Stimulated activated CD8-positive, alpha-beta memory T cell treated with anti-CD3 and anti-CD28 coated beads, Interleukin-7, amount 100 ng/mL, for 4 hours (primary cell): Measurements from ENCODE around the gene GALNT4.

ENCODE experiments used
- DNase-seq, 2 donors: peaks; one replicate each; pipeline ENCODE4 v3.0.0-alpha.2; 2020; ENCODE audit warnings: low read depth in 2 of 2

GALNT4 gene

DNA sequence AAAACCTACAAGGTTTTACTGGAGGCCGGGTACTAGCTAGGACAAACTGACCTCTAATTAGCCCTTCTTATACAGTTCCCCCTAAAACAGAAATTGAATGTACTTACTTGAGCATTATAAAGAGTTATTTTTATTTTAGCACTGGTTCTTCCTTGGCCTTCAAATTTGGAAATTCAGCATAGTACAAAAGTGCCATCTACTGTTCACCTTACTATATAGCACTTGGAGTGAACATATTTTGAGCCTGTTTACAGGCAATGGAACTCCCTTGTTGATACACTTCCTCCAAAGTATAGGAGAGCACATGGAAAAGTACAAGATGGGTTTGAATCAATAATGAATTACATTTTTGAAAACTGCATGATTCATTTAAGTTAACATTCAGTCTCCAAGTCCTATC is 5.1 kb upstream of the GALNT4 start:
- DNase-seq, result no peak

DNA sequence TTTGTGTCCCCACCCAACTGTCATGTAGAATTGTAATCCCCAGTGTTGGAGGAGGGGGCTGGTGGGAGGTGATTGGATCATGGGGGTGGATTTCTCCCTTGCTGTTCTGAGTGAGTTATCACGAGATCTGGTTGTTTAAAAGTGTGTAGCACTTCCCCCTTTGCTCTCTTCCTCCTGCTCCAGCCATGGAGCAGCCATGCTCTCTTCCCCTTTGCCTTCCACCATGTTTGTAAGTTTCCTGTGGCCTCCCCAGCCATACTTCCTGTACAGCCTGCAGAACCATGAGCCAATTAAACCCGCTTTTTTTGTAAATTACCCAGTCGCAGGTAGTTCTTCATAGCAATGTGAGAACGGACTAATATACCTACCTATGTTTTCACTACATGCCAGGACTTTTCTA is 3.8 kb upstream of the GALNT4 start:
- no peak for DNase-seq

DNA sequence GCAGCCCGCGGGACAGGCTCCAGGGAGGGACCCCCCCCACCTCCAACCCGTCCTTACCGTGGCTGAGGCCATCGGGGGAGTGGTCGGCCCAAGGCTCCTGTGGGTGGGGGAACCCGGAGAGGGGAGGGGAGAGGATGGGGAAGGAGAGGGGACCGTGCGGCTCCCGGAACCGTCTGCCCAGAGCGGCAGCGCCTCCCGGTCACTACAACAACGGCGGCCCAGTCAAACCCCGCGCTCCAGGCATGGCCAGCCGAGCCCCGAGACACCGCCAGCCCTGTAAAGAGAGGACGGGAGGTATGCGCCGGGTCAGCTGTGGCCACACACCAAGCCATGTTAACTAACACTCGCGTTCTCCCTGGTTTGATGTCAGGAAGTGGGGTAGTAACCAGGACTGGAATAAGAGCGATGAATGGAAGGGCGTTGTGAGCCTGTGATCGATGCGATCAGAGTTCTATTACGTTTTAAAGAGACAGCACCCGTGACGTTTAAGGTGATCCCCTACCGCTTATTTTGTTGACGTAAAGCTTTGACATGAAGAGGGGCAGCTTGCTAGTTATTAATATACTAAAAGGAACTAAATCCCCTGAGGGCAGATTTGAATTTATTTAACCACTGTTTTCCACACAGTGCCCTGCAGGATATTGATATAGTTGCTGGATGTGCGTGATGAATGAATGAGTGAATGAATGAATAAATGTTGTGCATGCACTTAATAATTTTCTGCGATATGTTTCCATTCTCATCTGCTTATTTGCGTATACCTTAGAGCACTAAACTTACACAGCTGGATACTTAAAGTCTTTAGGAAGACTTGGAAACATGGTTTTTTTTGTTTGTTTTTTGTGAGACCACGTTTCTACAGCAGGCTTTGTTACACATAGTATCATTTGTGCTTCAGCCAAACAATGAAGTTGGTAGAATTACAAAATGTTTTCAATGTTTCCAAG is 1.5 kb upstream of the GALNT4 start, which contains the start of gene POC1B:
POC1B (minus strand) TSS at position 224 of the 947 bp plus-strand sequence; CDS start at position 72, 152 bp downstream.
- peak; percentile 38 to 65 for DNase-seq

DNA sequence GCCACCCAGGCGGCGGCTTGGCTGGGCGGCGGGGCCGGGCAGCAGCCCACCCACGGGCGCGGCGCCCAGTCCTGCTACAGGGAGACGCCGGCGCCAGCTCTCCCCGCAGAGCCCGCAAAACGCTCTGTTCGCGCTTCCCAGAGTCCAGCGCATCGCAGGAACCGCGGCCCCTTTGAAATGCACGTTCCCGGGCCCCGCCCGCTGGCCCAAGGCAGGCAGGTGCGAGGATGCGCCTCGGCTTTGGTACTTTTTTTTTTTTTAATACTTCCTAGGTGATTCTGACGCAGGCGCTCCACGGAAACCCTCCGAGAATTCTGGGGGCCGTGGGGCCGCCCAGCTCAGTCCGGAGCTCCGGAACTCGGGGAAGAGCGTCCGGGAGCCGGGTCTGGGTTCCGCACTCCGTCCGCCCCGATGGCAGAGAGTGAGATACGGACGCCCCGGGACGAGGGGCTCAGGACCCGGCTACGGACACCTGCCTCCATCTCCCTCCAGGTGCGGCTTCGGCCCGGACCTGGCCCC is 768 bp upstream of the GALNT4 start:
- peak in 1 of 2 donors; percentile 30 for DNase-seq

DNA sequence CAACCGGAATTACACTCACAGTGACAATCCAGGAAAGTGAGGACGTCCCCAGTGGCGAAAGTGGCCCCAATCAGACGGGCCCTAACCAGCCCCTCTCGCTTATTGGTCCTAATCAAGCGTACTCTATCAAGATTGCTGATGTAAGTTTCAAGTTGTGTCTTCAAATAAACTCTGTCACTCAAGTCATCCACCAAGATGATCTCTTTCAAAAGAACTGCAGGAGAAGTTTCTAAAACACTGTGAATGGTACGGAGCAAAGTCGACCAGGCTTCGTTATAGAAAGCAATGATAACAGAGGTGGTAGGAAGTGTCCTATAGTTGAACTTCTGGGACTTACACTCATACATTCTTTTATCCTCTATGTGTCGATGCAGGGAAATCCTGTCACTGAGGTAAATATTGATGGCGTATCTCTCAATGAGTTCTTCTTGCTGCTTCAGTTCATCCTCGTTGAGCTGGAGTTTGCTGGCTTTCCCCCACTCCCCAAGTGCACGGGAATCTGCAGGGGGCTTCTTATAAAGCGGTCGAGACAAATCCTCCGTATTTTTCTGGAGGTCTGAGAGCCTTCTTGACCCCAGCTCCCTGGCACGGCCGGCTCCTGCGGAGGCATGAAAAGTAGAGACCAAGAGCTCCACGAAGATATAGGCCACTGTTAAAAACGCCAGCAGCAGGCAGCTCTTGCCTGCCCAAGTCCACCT is 604 bp downstream of the GALNT4 start:
- no peak for DNase-seq

DNA sequence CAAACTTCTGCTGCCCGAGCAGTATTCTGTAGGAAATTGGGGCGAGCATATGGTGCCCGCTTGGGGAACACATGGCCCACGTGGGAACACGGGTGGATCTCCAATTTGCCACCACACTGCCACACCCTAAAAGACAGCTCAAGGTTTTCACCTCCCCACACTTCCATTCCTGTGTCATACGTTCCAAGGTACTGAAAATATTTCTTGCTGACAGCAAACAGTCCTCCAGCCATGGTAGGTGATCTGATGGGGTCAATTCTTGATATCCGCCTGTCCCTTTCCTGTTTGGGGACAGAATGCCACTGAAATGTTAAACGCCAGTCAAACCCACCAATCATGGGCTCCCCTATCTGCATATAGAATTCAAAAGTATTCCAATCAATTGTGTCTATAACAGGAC is 1.2 kb downstream of the GALNT4 start:
- no peak for DNase-seq

DNA sequence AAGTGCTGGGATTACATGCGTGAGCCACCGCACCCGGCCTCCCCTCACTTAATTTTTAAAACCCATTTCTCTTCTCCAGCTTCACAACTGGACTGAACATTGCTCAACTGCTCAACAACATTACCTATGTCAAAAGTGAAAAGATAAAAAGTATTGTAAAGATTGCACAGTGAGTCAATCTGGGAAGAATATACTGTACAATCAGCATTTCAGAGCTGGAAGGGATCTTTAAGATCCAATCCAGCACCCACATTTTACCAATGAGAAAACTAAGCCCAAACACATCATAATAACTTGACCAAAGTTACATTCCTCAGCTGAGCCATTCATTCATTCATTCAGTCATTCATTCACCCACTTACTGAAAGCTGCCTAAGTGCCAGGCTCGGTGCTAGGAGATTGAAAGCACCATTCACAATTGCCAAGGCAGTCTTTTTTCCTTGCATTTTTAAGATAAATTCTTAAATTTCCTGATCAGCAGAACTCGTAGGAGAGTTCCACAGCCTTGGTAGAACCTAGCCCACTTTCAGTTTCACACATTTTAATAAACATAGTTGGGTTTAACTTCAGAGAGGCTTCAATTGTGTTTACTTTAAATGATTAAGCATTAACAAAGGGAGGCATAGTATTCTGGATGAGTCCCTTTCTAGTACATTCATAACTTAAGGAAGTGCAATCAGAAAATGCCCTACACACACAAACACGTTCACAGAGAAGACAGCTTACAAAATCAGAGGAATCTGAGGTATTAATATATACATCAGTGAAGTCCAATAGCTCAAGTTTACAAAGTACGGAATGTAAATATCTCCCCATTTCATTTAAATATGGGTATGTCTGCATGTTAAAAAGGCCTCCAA is 3.0 kb downstream of the GALNT4 start:
- no peak for DNase-seq

DNA sequence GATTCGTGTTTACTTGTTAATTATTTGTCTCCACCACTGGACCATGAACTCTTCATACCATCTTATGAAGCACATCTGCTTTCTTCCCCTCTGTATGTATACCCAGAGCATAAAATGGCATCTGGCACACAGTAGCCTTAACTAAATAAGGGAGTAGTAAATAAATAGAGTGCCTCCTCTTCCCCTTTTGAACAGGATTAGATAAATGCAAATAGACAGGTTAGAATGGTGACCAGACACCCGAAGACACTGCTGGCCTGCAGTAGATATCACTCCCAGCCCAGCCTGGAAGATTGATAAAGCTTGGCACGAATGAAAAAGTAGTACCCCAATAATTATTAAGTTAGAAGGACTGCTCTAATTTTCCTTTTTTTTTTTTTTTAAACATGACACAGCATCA is 6.9 kb downstream of the GALNT4 start:
- no peak for DNase-seq

DNA sequence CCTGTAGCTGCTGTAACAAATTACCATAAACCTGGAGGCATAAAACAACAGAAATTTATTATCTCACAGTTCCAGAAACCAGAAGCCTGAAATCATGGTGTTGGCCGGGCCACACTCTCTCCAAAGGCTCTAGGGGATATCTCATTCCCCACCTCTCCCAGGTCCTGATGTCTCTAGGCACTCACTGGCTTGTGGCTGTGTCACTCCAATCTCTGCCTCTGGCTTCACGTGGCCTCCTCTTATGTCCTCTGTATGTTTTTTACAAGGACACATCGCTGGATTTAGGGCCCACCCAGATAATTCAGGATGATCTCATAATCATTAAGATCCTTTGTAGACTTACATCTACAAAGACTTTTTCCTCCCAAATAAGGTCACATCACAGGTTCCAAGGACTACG is 8.0 kb downstream of the GALNT4 start:
- no peak for DNase-seq

DNA sequence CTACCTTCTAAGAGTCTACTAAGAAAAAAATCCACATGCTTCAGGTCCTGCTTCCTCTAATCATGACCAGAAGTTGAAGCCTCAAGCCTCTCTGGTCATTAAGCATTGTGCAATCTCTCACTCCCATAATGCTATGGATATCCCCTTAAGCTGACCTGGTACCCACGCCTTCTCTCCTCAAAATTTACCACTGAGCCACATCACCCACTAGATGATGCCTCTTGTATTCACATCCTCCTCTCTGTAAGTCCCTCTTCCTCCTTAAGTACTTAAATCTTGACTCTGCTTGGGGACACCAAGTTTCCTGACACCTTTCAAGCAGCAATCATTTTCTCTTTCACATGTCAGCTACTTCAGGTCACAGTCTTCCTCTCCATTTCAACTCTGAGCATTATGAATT is 9.8 kb downstream of the GALNT4 start:
- DNase-seq, result no peak

DNA sequence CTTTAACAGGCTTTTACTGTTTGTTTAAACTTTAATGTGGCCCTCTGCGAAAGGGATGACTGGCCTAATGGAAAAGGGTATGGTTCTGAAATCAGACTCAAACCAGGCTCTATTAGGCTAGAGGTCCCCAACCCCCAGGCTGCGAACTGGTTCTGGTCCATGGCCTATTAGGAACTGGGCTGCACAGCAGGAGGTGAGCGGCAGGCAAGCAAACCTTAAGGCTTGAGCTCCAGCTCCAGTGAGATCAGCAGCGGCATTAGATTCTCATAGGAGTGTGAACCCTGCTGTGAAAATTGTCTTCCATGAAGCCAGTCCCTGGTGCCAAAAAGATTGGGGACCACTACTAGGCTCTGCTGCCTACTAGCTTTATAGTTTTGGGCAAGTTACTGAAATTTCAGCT is 11.1 kb downstream of the GALNT4 start:
- no peak for DNase-seq

DNA sequence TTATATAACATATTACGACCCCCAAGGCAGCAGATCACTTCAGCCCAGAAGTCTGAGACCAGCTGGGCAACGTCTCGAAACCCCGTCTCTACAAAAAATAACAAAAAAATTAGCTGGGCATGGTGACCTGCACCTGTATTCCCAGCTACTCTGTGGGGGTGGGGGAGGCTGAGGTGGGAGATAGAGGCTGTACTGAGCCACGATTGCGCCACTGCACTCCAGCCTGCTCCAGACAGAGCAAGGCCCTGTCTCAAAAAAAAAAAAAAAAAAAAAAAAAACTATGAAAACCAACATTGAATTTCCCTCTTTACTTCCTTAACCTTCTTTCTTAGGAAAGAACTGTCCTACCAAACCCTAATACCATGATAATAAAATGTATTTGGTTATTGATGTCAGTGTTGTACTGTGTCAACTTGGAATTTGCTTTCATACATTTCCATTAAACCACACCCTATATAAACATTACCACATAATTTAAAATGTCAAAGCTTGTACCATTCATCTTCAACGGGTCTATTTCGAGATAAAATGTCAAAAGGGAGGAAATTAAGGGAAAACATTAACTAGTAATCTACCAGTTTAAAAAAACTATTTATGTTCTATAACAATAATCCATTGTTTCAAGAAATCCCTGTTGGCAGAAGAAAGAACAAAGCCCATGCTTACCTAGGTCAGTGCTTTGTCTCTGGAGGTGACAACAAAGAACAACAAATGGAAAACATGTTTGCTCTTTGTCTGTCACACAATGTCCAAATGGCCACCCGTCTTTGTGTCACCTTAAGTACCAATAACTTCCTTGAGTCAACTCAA is 17.4 kb downstream of the GALNT4 start:
- no peak for DNase-seq

DNA sequence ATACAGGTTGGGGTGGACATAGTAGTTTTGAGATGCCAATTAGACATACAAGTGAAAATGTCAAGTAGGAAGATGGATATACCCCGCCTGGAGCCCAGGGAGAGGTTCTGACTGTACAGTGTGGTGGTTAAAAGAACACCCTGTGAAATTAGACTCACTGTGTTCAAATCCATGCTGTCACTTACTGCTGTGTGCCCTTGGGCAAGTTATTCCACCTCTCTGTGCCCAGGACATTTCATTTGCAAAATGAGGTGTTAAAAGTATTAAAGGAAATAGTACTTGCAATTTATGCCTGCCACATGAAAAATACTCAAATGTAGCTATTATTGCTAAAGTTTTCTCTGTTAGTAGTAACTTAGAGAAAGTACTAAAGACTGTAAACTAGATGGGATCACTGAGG is 18.5 kb downstream of the GALNT4 start:
- no peak for DNase-seq

DNA sequence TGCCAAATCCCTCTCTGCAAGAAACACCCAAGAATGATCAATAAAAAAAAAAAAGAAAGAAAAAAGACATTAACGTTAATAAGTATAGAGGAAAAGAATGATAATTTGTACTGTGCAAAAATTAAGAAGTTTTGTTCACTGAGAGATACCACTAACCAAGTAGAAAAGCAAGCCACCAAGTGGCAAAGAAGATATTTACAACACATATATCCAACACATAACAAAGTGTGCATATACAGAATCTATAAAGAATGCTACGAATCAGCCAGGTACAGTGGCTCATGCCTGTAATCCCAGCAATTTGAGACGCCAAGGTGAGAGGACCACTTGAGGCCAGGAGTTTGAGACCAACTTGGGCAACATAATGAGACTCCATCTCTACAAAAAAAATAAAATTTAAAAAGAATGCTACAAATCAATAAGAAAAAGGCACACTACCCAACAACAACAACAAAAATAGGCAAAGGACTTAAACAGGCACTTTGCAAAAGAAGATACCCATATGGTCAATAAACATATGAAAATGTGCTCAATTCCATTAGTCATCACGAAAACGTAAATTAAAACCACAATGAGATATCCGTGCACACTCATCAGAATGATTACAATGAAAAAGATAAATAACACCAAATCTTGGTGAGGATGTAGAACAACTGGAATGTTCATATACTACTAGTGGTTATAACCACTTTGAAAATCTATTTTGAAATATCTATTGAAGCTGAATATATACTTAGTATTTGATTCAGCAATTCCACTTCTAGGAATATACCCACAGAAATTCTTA is 19.8 kb downstream of the GALNT4 start:
- DNase-seq, result no peak

DNA sequence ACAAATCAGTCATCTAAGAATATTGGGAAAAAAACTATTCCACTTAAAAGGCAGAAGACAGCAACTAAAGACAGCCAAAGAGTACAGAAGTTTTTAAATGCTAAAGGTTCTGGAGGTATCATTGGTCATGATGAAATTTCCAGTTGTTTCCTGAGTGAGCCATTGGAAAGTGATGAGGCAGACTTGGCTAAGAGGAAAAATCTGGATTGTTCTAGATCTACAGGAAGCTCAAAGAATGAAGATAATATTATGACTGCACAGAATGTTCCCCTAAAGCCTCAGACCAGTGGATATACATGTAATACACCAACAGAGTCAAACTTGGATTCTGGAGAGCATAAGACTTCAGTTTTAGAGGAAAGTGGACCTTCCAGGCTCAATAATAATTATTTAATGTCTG is 22.8 kb downstream of the GALNT4 start:
- no peak for DNase-seq

DNA sequence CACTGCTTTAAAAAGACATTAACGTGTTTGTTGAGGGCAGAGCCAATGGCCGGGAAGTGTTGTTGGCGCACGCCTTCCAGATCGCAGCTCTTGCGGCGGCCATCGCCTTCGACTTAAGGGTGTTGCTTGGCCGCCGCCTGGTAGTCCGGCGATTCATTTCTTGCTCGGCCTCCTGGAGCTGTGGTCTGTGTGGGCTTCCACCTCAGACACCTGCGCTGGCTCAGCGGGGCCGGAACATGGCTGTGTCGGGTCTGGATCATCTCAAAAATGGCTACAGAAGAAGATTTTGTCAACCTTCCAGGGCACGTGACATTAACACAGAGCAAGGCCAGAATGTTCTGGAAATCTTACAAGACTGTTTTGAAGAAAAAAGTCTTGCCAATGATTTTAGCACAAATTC is 24.7 kb downstream of the GALNT4 start:
- no peak for DNase-seq

DNA sequence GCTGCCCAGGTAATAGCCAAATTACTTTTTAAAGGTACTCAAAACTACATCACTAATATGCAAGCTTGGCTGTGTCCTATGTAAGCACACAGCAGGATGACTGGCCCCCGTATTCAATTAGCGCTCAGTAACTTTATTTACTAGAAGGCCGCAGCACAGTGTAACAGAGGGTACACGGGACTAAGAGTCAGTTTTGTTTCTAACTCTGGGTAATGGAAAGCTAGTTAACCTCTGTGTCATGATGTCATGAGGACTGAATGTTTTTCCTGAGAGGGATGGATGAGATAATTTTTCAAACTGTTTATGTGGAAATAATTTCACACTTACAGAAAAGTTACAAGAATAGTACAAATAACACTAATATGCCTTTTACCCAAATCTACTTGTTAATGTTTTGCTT is 27.1 kb downstream of the GALNT4 start:
- no peak for DNase-seq

DNA sequence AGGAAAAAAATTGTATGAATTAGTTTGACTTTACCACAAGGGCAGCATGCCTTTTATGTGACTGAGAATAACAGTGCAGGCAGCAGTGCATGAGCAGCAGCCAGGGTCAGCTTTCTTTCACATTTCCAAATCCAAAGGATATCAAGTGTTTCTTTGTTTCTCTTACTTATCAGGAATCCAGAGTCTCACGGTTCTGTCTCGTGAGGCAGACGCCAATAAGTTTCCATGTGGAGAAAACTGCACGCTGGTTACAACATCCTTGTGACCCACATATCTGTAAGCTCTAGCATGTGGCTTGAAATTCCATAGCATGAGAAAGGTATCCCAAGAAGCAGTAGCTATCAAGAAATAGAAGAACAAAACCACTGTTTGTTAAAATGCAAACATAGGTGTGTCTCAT is 27.6 kb downstream of the GALNT4 start:
- no peak for DNase-seq

DNA sequence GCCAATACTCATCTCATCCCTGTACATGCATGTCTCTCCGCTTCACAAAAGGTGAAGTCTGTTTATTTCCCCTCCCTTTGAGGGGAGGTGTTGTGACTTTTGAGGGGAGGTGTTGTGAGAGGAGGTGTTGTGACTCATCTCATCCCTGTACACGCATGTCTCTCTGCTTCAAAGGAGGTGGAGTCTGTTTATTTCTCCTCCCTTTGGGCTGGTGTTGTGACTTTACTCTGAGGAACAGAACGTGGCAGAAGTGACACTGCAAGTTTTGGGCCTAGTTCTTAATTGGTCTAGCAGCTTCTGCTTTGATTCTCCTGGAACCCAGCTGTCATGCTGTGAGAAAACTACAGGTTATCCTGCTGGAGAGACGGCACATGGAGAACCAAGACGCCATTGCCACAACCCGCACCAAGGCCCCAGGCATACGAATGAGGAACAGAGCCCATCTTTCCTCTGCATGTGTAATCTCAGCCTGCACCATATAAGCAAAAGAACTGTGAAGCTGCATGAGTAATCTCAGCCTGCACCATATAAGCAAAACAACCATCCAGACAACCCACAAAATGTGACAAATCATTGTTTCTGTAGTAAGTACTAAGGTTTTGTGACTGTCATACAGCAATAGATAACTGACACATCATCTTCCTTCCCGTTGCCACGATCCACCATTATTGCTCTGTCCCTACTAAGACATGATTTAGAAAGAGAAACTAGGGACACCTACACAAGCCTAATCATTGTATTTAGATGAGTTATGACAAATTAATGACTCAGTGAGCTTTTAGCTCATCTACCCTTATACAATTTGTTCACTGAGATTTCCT is 30.0 kb downstream of the GALNT4 start:
- DNase-seq, result peak; percentile 10 to 19
